Stomach smooth muscle (tissue), 2 donors: ENCODE measurements around the gene RPL26.

ENCODE experiments used
- H3K27ac ChIP-seq: one replicate; pipeline ENCODE4 v1.7.0; 2013; ENCODE audit warnings: mild to moderate bottlenecking, low read length, inconsistent platforms
- H3K27me3 ChIP-seq, 2 donors: one replicate each; pipeline ENCODE4 v1.7.0; 2013; ENCODE audit warnings: low read length in 2 of 2; ENCODE audit not compliant: insufficient read depth in 2 of 2, control insufficient read depth in 1 of 2
- H3K36me3 ChIP-seq, 2 donors: one replicate each; pipeline ENCODE4 v1.7.0; 2013; ENCODE audit warnings: low read length in 2 of 2; ENCODE audit not compliant: control insufficient read depth in 2 of 2, insufficient read depth in 2 of 2
- H3K4me1 ChIP-seq: one replicate; pipeline ENCODE4 v1.7.0; 2013; ENCODE audit warnings: low read length; ENCODE audit not compliant: control insufficient read depth, insufficient read depth
- H3K4me3 ChIP-seq, 2 donors: one replicate each; pipeline ENCODE4 v1.7.0; 2013; ENCODE audit warnings: low read length in 2 of 2
- H3K9ac ChIP-seq, 2 donors: one replicate each; pipeline ENCODE4 v1.7.0; 2013; ENCODE audit warnings: low read length in 2 of 2, mild to moderate bottlenecking in 1 of 2
- H3K9me3 ChIP-seq, 2 donors: one replicate each; pipeline ENCODE4 v1.7.0; 2013; ENCODE audit warnings: low read length in 2 of 2; ENCODE audit not compliant: control insufficient read depth in 2 of 2
- donor health status: healthy.
- donor health status: Pancreatic carcinoma.

The RPL26 gene

DNA sequence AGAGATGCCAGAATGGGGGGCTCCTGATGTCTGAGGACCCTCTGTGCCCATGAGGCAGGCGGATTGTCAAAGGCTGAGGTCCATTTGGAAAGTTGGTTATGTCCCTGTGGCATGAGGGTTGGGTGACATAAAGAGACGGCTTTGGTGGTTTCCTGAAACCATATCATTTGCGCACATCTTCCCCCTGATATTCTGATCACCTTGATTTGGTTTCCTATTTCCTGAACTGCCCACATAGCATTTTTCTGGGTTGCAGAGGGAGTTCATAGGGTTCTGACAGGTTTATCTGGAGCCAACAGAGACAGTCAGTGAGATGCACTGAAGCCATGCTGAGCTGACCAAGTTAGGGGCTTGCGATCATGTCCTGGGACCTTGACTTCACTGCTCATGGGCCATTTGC, 30.3 kb upstream of the RPL26 start:
- Histone ChIP-seq H3K27ac (no peak overlapping the region), H3K9me3 (no peaks in the 10 kb centered on the region), H3K4me3 (no peak overlapping the region), H3K27me3 (no peaks in the 10 kb centered on the region), H3K36me3 (no peaks in the 10 kb centered on the region), H3K4me1 (peaks cover 3% of the 10 kb centered on the region), H3K9ac (no peak overlapping the region)

DNA sequence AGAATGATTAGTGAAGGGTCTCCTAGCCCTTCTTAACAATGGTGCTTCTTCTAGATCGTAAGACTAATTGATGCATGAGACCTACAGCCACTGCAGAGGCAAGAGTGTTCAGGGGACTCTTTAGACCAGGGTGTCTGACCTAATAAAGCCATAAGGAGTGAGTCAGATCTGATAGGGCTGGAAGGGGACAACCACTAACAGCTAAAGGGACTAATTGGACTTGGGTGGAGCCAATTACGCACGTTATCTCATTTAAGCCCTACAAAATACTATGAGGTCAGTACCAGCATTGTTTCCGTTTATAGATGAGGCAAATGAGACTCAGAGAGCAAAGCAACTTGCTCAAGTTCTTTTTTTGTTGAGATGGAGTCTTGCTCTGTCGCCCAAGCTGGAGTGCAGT, 29.1 kb upstream of the RPL26 start:
- peaks cover 3% of the 10 kb centered on the region for H3K4me1 ChIP-seq
- no peak overlapping the region for H3K4me3 ChIP-seq
- no peak overlapping the region for H3K27ac ChIP-seq
- H3K9ac ChIP-seq: no peak overlapping the region
- no peaks in the 10 kb centered on the region for H3K27me3 ChIP-seq
- no peaks in the 10 kb centered on the region for H3K36me3 ChIP-seq
- H3K9me3 ChIP-seq: no peaks in the 10 kb centered on the region

DNA sequence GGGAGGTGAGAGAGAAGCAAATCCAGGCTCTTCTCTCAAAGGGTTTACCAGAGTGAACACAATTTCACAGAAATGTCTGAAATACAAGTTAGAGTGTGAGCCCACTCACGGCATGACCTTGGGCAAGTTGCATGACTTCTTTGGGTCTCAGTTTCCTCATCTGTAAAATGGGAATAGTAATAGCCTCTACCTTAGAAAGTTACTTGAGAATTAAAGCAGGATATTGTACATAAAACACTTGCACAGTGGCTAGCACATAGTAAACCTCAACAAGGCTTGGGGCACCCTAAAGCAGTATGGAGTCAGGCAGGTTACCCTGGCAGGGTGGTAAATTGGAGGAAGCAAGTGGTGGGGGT, 27.9 kb upstream of the RPL26 start:
- peaks cover 3% of the 10 kb centered on the region for H3K4me1 ChIP-seq
- no peaks in the 10 kb centered on the region for H3K9me3 ChIP-seq
- peaks cover 0 to 5% of the 10 kb centered on the region in 2 donors for H3K27me3 ChIP-seq
- H3K9ac ChIP-seq: no peak overlapping the region
- H3K36me3 ChIP-seq: no peaks in the 10 kb centered on the region
- no peak overlapping the region for H3K4me3 ChIP-seq
- H3K27ac ChIP-seq: no peak overlapping the region

DNA sequence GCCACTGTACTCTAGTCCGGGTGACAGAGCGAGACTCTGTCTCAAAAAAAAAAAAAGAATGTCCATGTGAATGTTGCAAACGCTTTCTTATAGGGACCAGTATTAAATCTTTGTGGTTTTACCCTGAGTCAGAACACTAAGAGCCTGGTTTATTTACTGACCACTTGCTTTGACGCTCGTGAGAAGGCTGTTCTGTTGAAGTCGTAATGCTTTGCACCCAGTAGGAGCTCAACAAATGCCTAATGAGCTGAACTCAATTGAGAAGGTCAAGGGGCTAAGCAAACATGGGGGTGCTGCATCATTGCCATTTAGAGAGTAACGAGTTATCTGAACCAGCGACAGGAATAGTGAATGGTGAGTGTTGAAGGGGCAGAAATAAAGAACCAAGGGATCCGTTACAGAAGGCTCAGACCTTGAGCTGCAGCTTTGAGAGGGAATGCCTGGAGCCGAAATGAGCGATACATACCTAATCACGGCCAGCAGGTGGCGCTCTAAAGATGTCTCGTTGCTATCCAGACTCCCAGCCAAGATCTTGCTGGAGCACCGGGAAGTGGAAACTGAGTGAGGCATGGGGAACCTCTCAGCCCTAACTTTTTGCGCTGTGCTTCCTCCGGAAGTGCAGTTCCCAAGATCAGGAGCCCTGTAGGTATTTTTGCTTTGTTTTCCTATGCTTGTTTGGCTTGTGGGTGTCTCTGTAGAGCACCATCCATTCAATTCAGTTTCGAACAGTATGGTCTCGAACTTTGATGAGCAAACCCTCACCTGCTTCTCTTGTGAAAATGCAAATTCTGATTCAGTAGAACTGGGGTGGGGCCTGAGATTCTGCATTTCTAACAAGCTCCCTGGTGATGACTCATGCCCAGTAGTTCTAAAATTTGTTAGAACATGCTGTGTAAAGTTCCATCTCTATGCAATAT, 27.2 kb upstream of the RPL26 start:
- Histone ChIP-seq H3K9ac (no peak overlapping the region), H3K4me3 (peak overlapping the region in 1 of 2 donors; percentile 35), H3K27me3 (peaks cover 4 to 9% of the 10 kb centered on the region in 2 donors), H3K27ac (no peak overlapping the region), H3K36me3 (no peaks in the 10 kb centered on the region), H3K4me1 (peaks cover 3% of the 10 kb centered on the region), H3K9me3 (no peaks in the 10 kb centered on the region)

DNA sequence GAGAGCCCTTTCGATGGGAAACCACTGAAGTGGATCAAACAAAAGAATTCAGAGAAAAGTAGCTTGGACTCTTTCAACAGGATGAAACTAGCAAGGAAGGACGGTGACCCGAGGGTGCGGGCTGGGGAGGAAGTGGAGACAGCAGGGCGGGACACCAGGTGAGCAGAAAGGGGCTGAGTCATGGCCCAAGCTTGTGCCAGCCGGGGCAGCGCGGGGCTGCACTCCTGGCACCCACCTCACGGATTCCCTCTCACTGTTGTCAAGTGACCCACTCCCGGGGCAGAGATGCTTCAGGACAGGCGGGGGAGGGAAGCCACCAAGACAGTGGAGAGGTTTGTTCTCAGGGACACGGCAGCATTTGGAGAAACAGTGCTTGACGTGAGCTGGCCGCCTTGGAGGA, 25.4 kb upstream of the RPL26 start:
- Histone ChIP-seq H3K27ac (no peak overlapping the region), H3K4me3 (no peak overlapping the region), H3K27me3 (peaks cover 5 to 14% of the 10 kb centered on the region in 2 donors)

DNA sequence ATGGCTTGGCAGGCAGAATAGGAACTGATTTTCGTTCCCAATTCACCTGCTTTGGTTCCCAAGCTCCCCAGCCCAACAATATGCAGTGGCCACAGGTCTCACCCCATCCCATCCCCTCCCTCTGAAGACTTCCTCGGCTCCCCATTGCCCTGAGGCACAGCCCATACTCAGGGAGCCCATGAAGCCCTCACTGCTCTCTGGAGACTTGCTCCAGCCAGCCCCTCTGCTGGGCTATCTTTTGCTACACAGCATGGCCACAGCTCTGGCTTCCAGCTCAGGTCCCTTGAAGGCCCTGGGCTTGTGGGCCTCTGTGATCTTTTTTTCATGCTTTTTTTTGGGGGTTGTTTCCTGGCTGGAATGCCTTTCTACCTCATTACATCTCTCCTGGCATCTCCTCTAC, 23.2 kb upstream of the RPL26 start:
- no peaks in the 10 kb centered on the region for H3K36me3 ChIP-seq
- H3K4me1 ChIP-seq: peaks cover 3% of the 10 kb centered on the region
- H3K9ac ChIP-seq: no peak overlapping the region

More for the DNA sequence above, 25.4 kb upstream of the RPL26 start:
- Histone ChIP-seq H3K36me3 (no peaks in the 10 kb centered on the region), H3K4me1 (peaks cover 3% of the 10 kb centered on the region), H3K9ac (no peak overlapping the region), H3K9me3 (no peaks in the 10 kb centered on the region)

DNA sequence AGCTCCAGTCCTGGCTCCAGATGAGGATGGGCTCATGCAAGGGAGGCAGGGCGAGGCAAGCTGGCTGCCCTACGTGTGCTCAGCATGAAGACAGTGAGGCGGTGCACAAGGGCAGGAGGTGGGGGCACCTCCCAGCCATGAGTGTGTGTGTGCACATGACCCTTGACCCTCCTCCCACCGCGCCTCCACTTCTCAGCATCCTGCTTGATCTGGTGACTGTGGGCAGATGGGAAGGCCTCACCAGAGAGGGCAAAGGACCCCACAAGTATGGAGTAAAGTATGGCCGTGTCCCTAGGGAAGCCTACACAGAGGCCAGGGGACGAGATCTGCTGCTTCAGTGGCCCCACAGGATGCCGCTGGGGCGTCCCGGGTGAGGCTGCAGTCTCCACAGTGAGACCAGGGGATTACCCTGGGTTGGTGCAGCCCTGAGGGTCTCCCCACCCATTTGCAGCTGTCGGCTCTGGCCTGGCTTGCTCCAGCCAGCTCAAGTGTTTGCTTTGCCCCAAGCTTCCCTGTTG, 22.6 kb upstream of the RPL26 start:
- H3K27me3 ChIP-seq: peaks cover 5 to 14% of the 10 kb centered on the region in 2 donors
- H3K4me1 ChIP-seq: peaks cover 3% of the 10 kb centered on the region
- H3K27ac ChIP-seq: no peak overlapping the region
- no peak overlapping the region for H3K4me3 ChIP-seq
- no peak overlapping the region for H3K9ac ChIP-seq
- no peaks in the 10 kb centered on the region for H3K9me3 ChIP-seq
- H3K36me3 ChIP-seq: no peaks in the 10 kb centered on the region

More for the DNA sequence above, 23.2 kb upstream of the RPL26 start:
- Histone ChIP-seq H3K9me3 (no peaks in the 10 kb centered on the region), H3K27ac (no peak overlapping the region), H3K4me3 (no peak overlapping the region), H3K27me3 (peaks cover 5 to 14% of the 10 kb centered on the region in 2 donors)

DNA sequence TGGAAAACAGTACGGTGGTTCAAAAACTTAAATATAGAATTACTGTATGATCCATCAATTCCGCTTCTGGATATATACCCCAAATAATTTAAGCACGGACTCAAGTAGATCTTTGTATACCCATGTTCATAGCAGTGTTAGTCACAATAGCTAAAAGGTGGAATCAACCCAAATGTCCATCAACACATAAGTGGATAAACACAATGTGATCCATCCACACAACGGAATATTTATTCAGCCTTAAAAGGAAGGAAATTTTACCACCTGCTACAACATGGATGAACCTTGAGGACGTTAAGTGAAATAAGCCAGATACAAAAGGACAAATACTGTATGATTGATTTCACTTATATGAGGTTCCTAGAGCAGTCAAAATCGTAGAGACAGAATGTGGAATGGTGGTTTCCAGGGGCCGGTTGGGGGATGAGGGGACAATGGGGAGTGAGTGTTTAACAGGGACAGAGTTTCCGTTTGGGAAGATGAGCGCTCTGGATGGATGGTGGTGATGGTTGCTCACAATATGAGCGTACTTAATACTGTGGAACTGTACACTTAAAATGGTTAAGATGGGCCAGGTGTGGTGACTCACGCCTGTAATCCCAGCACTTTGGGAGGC, 20.0 kb upstream of the RPL26 start:
- Histone ChIP-seq H3K9me3 (no peaks in the 10 kb centered on the region), H3K4me3 (no peak overlapping the region), H3K4me1 (no peaks in the 10 kb centered on the region), H3K9ac (no peak overlapping the region), H3K36me3 (no peaks in the 10 kb centered on the region), H3K27ac (no peak overlapping the region), H3K27me3 (peaks cover 10 to 15% of the 10 kb centered on the region in 2 donors)

DNA sequence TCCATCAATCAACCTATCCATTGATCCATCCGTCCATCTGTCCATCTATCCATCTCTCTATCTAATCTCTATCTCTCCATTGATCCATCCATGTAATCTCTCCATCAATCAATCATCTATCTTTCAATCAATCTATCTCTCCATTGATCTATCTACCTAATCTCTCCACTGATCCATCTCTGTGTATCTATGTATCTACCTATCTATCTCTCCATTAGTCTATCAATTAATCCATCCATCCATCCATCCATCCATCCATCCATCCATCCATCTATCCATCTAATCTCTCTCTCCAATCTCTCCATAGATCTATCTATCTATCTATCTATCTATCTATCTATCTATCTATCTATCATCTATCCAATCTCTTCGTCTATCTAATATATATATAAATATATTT, 18.1 kb upstream of the RPL26 start:
- no peaks in the 10 kb centered on the region for H3K36me3 ChIP-seq
- no peak overlapping the region for H3K9ac ChIP-seq
- no peaks in the 10 kb centered on the region for H3K9me3 ChIP-seq
- no peak overlapping the region for H3K27ac ChIP-seq
- H3K4me1 ChIP-seq: no peaks in the 10 kb centered on the region
- no peak overlapping the region for H3K4me3 ChIP-seq
- H3K27me3 ChIP-seq: peaks cover 23 to 25% of the 10 kb centered on the region in 2 donors

DNA sequence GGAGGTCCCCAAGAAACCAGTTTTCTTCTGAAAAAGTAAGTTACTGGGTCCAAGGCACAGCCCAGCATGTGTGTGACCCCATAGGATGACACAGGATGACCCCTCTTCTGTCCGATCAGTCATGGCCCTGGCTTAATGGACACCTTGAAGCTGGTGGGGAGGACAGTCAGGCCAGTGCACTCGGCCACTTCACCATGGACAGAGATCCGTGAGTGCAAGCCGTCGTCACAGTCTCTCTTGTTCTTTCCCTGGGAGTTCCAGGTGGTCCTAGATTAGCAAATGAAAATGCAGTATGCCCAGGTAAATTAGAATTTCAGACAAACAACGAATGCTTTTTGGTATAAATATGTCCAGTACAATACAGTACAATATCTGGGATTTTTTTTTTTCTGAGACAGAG, 16.0 kb upstream of the RPL26 start:
- no peaks in the 10 kb centered on the region for H3K4me1 ChIP-seq
- H3K27me3 ChIP-seq: peaks cover 20 to 29% of the 10 kb centered on the region in 2 donors
- H3K27ac ChIP-seq: no peak overlapping the region
- H3K9me3 ChIP-seq: no peaks in the 10 kb centered on the region
- H3K36me3 ChIP-seq: no peaks in the 10 kb centered on the region
- H3K4me3 ChIP-seq: no peak overlapping the region
- H3K9ac ChIP-seq: no peak overlapping the region

DNA sequence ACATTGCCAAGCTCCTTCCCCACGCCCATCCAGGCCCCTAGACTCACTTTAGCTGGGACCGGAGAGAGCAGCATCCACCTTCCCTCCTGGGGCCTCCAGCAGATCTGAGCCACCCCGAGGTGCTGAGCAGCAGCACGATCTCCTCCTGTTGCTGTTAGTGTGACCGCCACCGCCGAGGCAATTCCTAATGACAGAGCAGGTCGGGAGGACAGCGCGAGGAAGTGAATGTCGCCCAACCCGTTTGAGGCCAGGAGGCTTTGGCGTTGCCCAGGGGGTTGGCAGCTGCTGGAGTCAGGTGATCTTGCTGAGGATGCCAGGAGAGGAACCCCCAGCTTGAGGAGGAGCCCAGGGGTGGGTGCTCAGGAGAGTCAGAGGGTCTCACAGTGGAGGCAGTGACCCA, 14.6 kb upstream of the RPL26 start, which contains the start of gene RNF222:
Gene RNF222, minus strand, starts transcription at position 192 of the 400 bp plus-strand sequence. CDS start 4,366 bp downstream, outside the sequence.
- Histone ChIP-seq H3K27ac (no peak within 1 kb of the TSS), H3K9me3 (no peaks in the 10 kb centered on the region), H3K27me3 (peaks cover 27 to 29% of the 10 kb centered on the region in 2 donors), H3K9ac (no peak within 1 kb of the TSS), H3K36me3 (no peaks in the 10 kb centered on the region), H3K4me3 (no peak within 1 kb of the TSS), H3K4me1 (no peaks in the 10 kb centered on the region)
